DOHH2 (cell line): ENCODE data around the gene ABR.

Experiments
- H3F3A ChIP-seq: fragments of 200-600 bp; sonication (generic), shearing (Covaris generic); 2 replicates; pipeline ENCODE4 v1.6.0; 2016; ENCODE audit warnings: antibody characterized with exemption, mild to moderate bottlenecking; ENCODE audit not compliant: control insufficient read depth, insufficient read depth
- H3K27ac ChIP-seq: fragments of 200-600 bp; sonication (generic); 2 replicates; pipeline ENCODE4 v1.5.1; 2014; ENCODE audit warnings: low read depth, mild to moderate bottlenecking, low read length, moderate library complexity
- H3K27me3 ChIP-seq: fragments of 200-600 bp; sonication (generic); 2 replicates; pipeline ENCODE4 v1.6.1; 2014; ENCODE audit warnings: mild to moderate bottlenecking, low read length, mixed read lengths; ENCODE audit not compliant: control insufficient read depth
- H3K36me3 ChIP-seq: fragments of 200-600 bp; sonication (generic); 2 replicates; pipeline ENCODE4 v1.6.1; 2014; ENCODE audit warnings: mild to moderate bottlenecking, low read length, moderate library complexity, mixed read lengths; ENCODE audit not compliant: control insufficient read depth
- H3K4me1 ChIP-seq: fragments of 200-600 bp; sonication (generic); 2 replicates; pipeline ENCODE4 v1.6.1; 2014; ENCODE audit warnings: mild to moderate bottlenecking, low read length, mixed read lengths; ENCODE audit not compliant: control insufficient read depth
- H3K4me2 ChIP-seq: fragments of 200-600 bp; sonication (generic); 2 replicates; pipeline ENCODE4 v1.6.0; 2014; ENCODE audit warnings: mild to moderate bottlenecking, low read length, moderate library complexity
- H3K4me3 ChIP-seq: fragments of 200-600 bp; sonication (generic); 2 replicates; pipeline ENCODE4 v1.5.1; 2014; ENCODE audit warnings: mild to moderate bottlenecking, low read length, mixed read lengths
- H3K79me2 ChIP-seq: fragments of 200-600 bp; sonication (generic); 2 replicates; pipeline ENCODE4 v1.6.1; 2014; ENCODE audit warnings: mild to moderate bottlenecking, low read length, mixed read lengths; ENCODE audit not compliant: control insufficient read depth
- H3K9me2 ChIP-seq: fragments of 200-600 bp; sonication (generic); replicated peaks from 2 replicates; pipeline ENCODE4 v1.6.1; 2014; ENCODE audit warnings: mild to moderate bottlenecking, low read length, mixed read lengths; ENCODE audit not compliant: control insufficient read depth
- H3K9me3 ChIP-seq: fragments of 200-600 bp; sonication (generic); 2 replicates; pipeline ENCODE4 v1.6.1; 2014; ENCODE audit warnings: antibody characterized with exemption, low read length, mixed read lengths; ENCODE audit not compliant: control insufficient read depth, insufficient read depth
- H4K20me1 ChIP-seq: fragments of 200-600 bp; sonication (generic); 2 replicates; pipeline ENCODE4 v1.6.0; 2014; ENCODE audit warnings: low read depth, mild to moderate bottlenecking, antibody characterized with exemption, low read length, moderate library complexity; ENCODE audit not compliant: control insufficient read depth, insufficient read depth
- CTCF ChIP-seq: fragments of 200-600 bp; sonication (generic); IDR thresholded peaks from one replicate; pipeline ENCODE4 v1.5.1; 2014; ENCODE audit warnings: antibody characterized with exemption, mild to moderate bottlenecking, low read depth, low read length; ENCODE audit not compliant: poor library complexity, severe bottlenecking
- EZH2phosphoT487 ChIP-seq: fragments of 200-600 bp; sonication (generic); IDR thresholded peaks from 2 replicates; pipeline ENCODE4 v1.6.1; 2017; ENCODE audit warnings: borderline replicate concordance, mild to moderate bottlenecking, antibody characterized with exemption, low read length, moderate library complexity, mixed read lengths

ABR gene

GRCh38 chr17:1190751-1191331 lies 11.1 kb upstream of the ABR start:
- TF ChIP-seq CTCF (no peak), EZH2phosphoT487 (no peak)
- Histone ChIP-seq H3K9me3 (no peaks in the 10 kb centered on the region), H3K9me2 (no peaks in the 10 kb centered on the region), H4K20me1 (0 out of 2 replicates have a peak, but pooled peaks cover 10% of the 10 kb centered on the region), H3K4me3 (no peak overlapping the region), H3K79me2 (peaks cover 97% of the 10 kb centered on the region), H3K27me3 (no peaks in the 10 kb centered on the region), H3K4me1 (peaks cover 83% of the 10 kb centered on the region), H3K27ac (no peak overlapping the region), H3K4me2 (no peak overlapping the region), H3K36me3 (peaks cover 14% of the 10 kb centered on the region), H3F3A (peaks cover 19% of the 10 kb centered on the region)

GRCh38 chr17:1188812-1189504 lies 9.2 kb upstream of the ABR start:
- H3K36me3 ChIP-seq: peaks cover 23% of the 10 kb centered on the region
- H3K9me3 ChIP-seq: no peaks in the 10 kb centered on the region
- peaks cover 30% of the 10 kb centered on the region for H3F3A ChIP-seq
- no peaks in the 10 kb centered on the region for H3K27me3 ChIP-seq
- peaks cover 96% of the 10 kb centered on the region for H3K79me2 ChIP-seq
- H3K9me2 ChIP-seq: no peaks in the 10 kb centered on the region
- peak overlapping the region; percentile 78 for H3K4me2 ChIP-seq
- peak overlapping the region; percentile 72 for H3K27ac ChIP-seq
- 0 out of 2 replicates have a peak, but pooled peaks cover 10% of the 10 kb centered on the region for H4K20me1 ChIP-seq
- TF ChIP-seq EZH2phosphoT487 (no peak), CTCF (no peak)
- H3K4me1 ChIP-seq: peaks cover 85% of the 10 kb centered on the region
- H3K4me3 ChIP-seq: peak overlapping the region; percentile 60

GRCh38 chr17:1186923-1187771 lies 7.4 kb upstream of the ABR start:
- 0 out of 2 replicates have a peak, but pooled peaks cover 10% of the 10 kb centered on the region for H4K20me1 ChIP-seq
- peak; percentile 99 for TF ChIP-seq CTCF
- TF ChIP-seq EZH2phosphoT487: no peak

More at GRCh38 chr17:1186923-1187771, 7.4 kb upstream of the ABR start:
- H3K36me3 ChIP-seq: peaks cover 23% of the 10 kb centered on the region
- H3K9me3 ChIP-seq: no peaks in the 10 kb centered on the region
- H3K9me2 ChIP-seq: no peaks in the 10 kb centered on the region
- H3K4me2 ChIP-seq: peak overlapping the region; percentile 60
- H3F3A ChIP-seq: peaks cover 38% of the 10 kb centered on the region
- H3K27ac ChIP-seq: peak overlapping the region; percentile 44
- peaks cover 91% of the 10 kb centered on the region for H3K79me2 ChIP-seq
- H3K27me3 ChIP-seq: no peaks in the 10 kb centered on the region
- peak overlapping the region; percentile 34 for H3K4me3 ChIP-seq
- H3K4me1 ChIP-seq: peaks cover 92% of the 10 kb centered on the region
